ENCODE data around the gene PER2.

Gene PER2

DNA sequence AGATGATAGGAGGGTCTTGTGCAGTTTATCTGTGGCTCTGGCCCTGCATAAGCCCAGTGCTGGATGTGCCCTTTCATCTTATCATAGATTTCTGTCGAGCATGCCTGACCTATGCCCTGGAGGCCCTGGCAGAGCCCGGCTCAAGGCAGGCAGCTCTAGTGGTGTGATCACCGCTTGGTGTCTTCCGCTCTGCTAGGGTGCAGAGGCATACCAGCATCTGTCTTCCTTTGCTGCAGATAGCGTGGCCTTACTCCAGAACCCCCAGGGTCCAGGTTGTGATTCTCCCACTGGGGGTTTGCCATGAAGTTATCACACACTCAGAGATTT is 18.2 kb upstream of the PER2 start:
- FAIRE-seq: no peak

DNA sequence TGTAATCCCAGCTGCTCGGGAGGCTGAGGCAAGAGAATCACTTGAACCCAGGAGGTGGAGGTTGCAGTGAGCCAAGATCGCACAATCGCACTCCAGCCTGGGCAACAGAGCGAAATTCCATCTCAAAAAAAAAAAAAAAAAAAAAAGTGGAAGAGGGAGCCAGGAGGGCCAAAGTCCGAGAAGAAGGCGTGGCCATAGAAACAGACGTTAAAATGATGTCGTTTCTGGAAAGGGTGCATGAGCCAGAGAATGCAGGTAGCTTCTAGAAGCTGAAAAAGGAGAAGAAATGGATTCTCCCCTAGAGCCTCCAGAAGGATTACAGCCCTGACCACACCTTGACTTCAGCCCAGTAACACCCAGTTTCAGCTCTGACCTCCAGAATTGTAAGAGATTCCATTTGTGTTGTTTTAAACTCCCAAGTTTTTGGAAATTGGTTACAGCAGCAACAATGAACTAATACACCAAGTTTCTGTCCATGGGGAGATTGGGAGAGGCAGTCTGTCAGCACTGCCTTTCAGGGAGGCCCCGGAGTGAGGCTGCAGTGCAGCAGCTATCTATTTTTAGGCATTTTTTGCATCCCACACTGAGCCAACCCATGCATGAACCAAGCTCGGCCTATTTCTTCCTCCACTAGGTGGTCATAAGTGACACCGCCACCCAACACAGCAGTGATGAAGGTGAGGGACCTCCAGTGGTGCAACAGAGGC is 17.7 kb upstream of the PER2 start:
- no peak for FAIRE-seq

GRCh38 chr2:238305092-238305862 is 16.9 kb upstream of the PER2 start:
- no peak for FAIRE-seq

DNA sequence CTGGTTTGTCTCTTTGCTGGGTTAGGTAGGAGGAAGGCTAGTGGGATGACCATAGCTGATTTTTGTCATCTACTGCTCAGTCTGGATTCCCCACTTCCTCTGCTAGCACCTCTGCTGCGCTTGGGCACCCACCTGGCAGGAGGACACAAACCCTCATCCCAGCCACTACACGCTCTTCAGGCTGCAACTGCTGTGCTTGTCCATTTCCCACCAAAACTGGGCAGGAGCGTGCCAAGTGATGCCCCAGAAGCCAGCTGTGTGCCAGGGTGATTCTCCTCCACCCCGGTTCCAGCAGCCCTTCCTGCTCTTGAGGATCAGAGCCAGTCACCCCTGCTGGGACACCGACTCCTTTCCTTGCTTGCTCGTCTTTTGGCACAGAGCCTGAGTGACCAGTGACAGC is 15.7 kb upstream of the PER2 start:
- no peak for FAIRE-seq

- no peak for FAIRE-seq
These were observed 14.3 kb upstream of the PER2 start for GRCh38 chr2:238302751-238303150.

- FAIRE-seq: no peak
These were observed 13.7 kb upstream of the PER2 start for GRCh38 chr2:238302087-238302486.

GRCh38 chr2:238299803-238300202 is 11.4 kb upstream of the PER2 start:
- FAIRE-seq: peak; percentile 94

GRCh38 chr2:238296638-238297457 is 8.4 kb upstream of the PER2 start:
- FAIRE-seq: no peak

DNA sequence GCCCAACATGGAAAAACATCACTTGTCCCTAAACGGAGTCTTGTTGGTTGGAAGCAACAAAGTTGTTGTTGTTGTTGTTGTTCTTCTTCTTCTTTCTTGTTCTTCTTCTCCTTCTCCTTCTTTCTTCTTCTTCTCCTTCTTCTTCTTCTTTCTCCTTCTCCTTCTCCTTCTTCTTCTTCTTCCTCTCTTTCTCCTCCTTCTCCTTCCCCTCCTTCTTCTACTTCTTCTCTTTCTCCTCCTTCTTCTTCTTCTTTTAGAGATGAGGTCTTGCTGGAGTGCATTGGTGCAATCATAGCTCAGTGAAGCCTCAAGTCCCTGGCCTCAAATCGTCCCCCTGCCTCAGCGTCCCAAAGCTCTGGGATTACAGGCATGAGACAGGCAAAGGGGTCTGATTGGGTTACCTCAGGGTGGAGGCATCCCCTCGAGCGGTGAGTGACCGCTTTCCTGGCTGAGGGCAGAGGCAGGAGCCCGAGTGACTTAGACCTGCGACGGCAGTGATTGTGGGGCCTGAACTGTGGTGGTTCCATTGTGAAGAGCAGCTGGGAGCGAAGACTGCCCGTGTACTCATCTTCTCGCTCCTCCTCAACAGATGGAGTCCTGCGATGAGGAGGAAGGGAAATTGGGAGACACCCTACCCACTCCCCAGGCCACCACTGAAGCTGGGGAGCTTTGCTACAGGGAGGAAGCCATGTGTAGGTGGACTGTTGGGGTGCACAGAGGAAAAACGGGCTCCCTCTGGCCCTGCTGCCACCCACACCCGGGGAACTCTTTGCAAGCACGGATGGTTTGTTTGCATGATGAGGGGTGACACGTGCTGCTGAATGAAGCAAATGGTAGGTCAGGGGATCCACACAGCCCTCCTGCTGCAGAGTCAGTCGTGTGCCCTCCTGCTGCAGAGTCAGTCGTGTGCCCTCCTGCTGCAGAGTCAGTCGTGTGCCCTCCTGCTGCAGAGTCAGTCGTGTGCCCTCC is 7.0 kb upstream of the PER2 start:
- no peak for FAIRE-seq

- FAIRE-seq: no peak
These were observed 6.2 kb upstream of the PER2 start for GRCh38 chr2:238294393-238295143.

- no peak for FAIRE-seq
These were observed 5.6 kb upstream of the PER2 start for GRCh38 chr2:238294046-238294392.

DNA sequence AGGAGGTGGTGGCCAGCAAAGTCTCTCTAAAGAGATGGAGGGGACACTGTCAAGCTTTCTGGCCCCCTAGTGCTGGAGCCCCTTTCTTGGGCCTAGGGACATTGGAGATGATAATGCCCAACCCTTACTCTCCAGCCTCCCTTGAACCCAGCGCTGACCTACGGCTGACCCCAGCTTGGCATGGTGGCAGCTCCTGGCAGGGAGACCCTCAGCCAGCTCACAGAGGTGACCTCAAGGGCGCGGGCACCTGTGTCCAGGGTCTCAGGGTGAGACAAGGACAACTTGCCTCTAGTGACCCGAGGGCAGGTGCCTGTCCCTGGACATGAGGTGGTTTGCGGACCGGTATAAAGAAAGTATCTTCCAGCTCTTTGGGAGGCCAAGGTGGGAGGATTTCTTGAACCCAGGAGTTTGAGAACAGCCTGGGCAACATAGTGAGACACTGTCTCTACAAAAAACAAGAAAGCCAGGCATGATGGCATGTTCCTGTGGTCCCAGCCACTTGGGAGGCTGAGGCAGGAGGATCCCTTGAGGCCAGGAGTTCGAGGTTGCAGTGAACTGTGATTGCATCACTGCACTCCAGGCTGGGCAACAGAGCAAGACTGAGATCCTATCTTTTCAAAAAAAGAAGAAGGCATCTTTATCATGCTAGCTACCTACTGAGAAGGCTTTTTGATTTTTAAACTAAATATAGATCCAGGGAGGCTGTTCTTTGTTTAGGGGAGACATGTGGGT is 3.3 kb upstream of the PER2 start:
- no peak for FAIRE-seq

GRCh38 chr2:238290715-238291549 is 2.5 kb upstream of the PER2 start:
- no peak for FAIRE-seq

DNA sequence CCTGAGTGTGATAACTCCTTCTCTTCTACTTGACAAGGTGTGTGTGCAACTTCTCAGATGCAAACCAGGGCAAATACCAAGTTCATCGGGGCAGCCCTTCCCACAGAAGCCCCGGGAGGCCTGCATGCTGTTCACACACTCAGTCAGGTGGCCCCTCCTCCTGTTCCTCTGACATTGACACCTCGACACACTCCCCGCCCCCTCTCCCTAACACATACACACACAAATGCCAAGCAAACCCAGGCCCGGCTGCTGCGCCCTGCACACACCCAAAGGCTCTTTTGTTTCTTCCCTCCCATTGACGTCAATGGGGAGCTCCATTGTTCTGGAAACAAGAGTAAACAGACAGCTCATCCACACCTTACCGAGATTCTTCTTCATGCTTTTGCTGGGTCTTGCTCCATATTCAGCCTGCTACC is 1.7 kb upstream of the PER2 start:
- no peak for FAIRE-seq

DNA sequence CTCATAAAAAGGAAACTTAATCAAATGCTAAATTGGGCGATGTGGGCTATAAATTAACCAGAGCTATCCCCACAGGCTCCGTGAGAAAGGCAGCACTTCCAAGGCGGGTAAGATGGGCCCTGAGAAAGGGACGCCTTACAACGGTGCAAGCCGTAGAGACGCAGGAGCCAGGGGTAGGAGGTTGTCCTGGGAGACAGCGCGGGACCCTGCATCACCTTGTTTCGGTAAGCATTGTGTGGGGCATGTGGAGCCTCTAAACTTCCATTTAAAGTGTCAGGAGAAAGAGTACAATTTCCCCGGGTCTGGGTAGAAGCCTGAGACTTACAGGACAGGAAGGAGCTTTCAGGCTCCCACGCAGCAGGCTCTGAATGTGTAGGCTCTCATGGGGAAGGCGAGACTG is 1.2 kb upstream of the PER2 start:
- FAIRE-seq: no peak

DNA sequence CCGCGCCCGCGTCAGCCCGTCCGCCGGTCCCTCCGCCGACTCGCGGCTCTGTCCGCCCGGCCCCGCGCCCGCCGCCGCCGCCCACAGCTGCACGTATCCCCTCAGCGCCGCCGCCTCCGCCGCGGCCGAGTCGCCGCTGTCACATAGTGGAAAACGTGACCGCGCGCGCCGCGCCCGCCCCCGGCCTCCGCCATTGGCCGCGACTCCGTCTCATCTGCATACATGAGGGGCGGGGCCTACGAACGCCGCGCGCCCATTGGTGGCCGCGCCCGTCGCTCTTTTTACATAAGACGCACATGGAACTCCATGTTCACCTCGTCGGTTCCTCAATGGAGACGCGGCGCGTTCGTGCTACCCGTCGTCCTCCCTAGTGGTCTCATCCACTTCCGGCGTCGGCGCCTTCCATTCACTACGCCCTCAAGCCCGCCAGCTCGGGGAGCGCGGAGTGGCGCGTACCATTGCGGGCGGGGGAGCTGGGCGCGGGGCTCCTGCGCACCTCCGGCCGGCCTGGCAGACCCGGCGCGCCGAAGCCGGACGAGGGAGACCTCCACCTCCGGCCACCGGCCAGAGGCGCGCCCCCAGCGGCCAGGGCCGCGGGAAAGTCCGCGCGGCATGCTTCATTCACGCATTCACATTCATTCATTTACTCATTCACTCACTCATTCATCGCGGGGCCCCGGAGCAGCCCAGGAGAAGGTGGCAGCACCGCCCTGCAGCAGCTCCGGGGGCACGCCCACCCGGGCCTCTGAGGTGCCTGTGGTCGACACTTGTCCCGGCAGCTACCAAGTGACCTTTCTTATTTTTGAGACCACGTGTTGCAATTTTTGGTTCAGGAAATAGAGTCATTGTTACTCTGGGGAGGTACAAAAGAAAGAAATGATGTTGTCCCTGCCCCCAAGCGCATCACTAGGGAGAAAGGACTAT is 502 bp upstream of the PER2 start:
- FAIRE-seq: no peak

DNA sequence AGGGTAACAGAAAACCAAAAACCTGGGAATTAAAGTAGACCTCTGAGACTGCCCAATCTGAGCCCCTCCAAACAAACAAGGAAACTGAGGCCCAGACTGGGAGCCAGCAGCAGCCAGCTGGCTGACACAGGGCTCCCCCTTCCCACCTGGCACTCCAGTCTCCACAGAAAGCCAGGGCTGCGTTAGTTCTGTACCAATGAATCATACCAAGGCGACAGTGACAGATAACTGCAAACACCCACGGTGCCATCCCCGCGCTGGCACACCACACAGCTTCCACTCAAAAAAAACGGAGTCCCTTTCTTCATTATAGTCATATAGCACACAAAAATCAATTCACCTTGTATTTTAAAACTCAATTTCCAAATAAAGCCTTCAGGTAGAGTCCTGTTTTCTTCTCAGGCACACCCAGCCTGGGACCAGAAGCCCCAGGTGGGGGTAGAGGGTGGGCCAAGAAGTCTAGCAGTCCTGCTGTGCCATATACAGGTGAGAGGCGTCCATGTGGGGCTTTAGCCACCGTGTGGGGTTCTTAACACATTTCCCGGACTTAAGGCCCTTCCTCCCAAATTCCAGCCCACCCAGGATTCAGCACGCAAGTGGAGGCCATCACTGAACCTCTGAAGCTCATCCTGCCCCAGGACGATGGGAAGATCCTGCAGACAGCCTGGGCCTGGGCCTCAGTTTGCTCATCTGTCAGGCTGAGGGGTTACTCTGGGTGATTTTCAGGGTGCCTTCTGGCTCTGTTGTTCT is 1.2 kb downstream of the PER2 start:
- FAIRE-seq: peak; percentile 69

DNA sequence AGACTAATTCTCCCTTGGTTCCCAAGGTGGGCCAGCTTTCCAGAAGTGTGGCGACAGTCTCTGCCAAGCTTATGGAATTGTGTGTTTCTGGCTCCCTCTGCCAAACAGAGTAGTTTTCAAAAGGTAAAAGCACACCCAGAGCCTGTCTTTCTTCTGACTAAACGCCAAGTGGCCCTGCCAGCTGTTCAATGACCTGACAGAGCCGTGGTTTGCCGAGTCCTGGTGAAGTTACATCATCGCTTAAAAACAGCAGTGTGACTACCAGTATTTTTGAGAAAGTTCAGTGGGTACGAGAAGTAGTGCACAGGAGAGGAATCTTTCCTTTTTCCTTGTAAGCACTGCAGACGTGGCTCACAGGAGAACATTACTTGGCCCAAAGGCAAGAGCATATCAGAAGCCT is 1.9 kb downstream of the PER2 start:
- peak; percentile 88 for FAIRE-seq

Measured in islet of Langerhans (tissue), 1 donor.